ENCODE results near the gene MAML2. TPM values are rescaled to one million over a fixed set of nuclear protein-coding genes. Genes with fewer than 3 reads are reported as not detected.
A peak's percentile ranks its signal among the peaks of the same experiment; 100 is the strongest.

MAML2 gene
- total and polyA plus RNA-seq, 2 of the 13 experiments (the other 11 are each of a cell fraction or from before 2014, with no cell fraction given), result 2.3 to 25.9 TPM

GRCh38 chr11:96307776-96308140, 35.2 kb downstream of the MAML2 start (continued):
- TF ChIP-seq EHMT2 (IDR thresholded peaks at IDR 0.05; ENCODE audit: borderline replicate concordance, low read depth, low read length), result no peak
- TF ChIP-seq ZNF281 (CRISPR knock-in tag; IDR thresholded peaks at IDR 0.05; ENCODE audit: borderline replicate concordance), result no peak
- no peak for TF ChIP-seq PITX1 (CRISPR knock-in tag; IDR thresholded peaks at IDR 0.05)
- TF ChIP-seq BCLAF1 (IDR thresholded peaks at IDR 0.05), result no peak

- H3K27me3 ChIP-seq (ENCODE audit: control insufficient read depth in 1 of 2, insufficient read depth in 2 of 2, low read length in 2 of 2), result no peaks in the 10 kb centered on the region
- ChIA-PET POLR2A (no interaction called here), CTCF (ENCODE audit: low intra/inter-chr PET ratio, low total read pairs) (no interaction called here)
- H3K36me3 ChIP-seq (replicated peaks in 1 of 2; ENCODE audit: control insufficient read depth in 1 of 2, insufficient read depth in 2 of 2, low read length in 2 of 2), result peaks cover 1 to 4% of the 10 kb centered on the region in 2 experiments; a peak in 1 of 5 replicates
- H4K20me1 ChIP-seq (ENCODE audit: insufficient read depth, low read length), result peaks cover 10% of the 10 kb centered on the region
- peak; percentile 83 for ATAC-seq
- H3K4me2 ChIP-seq (ENCODE audit: low read depth, low read length), result no peak overlapping the region
- H2AFZ ChIP-seq (ENCODE audit: low read length), result no peak overlapping the region
- 81% methylated on average over 10 of the region's 10 CpGs for WGBS (ENCODE audit: low lambda C conversion rate)
- peaks cover 40% of the 10 kb centered on the region for H3K79me2 ChIP-seq (ENCODE audit: insufficient read depth, low read length)
- BruUV-seq (replicated peaks), result no TSS peak
- no peak overlapping the region for H3K9ac ChIP-seq (ENCODE audit: insufficient read depth, low read depth, low read length)
- intact Hi-C loops (cut with micrococcal nuclease; ENCODE audit: unreplicated experiment), result no loop called here
- no peaks in the 10 kb centered on the region for H3K9me3 ChIP-seq (ENCODE audit: low read length)
- DNase-seq (ENCODE audit: low spot score), result peak; percentile 81
- in situ Hi-C loops (cut with HindIII; ENCODE audit: extremely low pct_ligation_motif_present, low pct_unique_long_range_greater_than_20kb), result no loop called here
- H3K27ac ChIP-seq (ENCODE audit: extremely low read length, insufficient read depth, low read length), result peak overlapping the region; percentile 18
- FAIRE-seq, result no peak
- H3K4me3 ChIP-seq (replicated peaks in 1 of 3; ENCODE audit: insufficient read depth in 1 of 3, low read depth in 2 of 3, low read length in 3 of 3), result no peak overlapping the region
- peaks cover 44% of the 10 kb centered on the region for H3K4me1 ChIP-seq (ENCODE audit: insufficient read depth, low read length)
- no peak for TF ChIP-seq GRHL1 (CRISPR knock-in tag; conservative IDR thresholded peaks at IDR 0.05)
- TF ChIP-seq RFX5 (IDR thresholded peaks at IDR 0.05; ENCODE audit: low read depth, low read length), result peak; percentile 97
- TF ChIP-seq RFX1 (IDR thresholded peaks at IDR 0.05), result peak; percentile 48; the same call in 1 of the 2 replicates
- TF ChIP-seq ZNF235 (CRISPR knock-in tag; IDR thresholded peaks at IDR 0.05; ENCODE audit: borderline replicate concordance), result no peak
- no peak for TF ChIP-seq ZNF20 (CRISPR knock-in tag; IDR thresholded peaks at IDR 0.05)
- no peak for TF ChIP-seq SMARCC2 (IDR thresholded peaks at IDR 0.05)
- TF ChIP-seq, protein P1, sequence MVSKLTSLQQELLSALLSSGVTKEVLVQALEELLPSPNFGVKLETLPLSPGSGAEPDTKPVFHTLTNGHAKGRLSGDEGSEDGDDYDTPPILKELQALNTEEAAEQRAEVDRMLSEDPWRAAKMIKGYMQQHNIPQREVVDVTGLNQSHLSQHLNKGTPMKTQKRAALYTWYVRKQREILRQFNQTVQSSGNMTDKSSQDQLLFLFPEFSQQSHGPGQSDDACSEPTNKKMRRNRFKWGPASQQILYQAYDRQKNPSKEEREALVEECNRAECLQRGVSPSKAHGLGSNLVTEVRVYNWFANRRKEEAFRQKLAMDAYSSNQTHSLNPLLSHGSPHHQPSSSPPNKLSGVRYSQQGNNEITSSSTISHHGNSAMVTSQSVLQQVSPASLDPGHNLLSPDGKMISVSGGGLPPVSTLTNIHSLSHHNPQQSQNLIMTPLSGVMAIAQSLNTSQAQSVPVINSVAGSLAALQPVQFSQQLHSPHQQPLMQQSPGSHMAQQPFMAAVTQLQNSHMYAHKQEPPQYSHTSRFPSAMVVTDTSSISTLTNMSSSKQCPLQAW (CRISPR knock-in tag; IDR thresholded peaks at IDR 0.05), result no peak
Measured at GRCh38 chr11:96306933-96307775, 35.8 kb downstream of the MAML2 start.
